GM20431 (cell line): ENCODE measurements around the gene MUC3A.
"Not testable (repeated sequence)": the region's sequence is repeated elsewhere in the genome, so short reads cannot be mapped to it uniquely, and the experiment has no call there.

Experiments
- in situ Hi-C: fragments of 300-500 bp; cut with MseI, MboI; formaldehyde crosslinking; loops from one replicate; pipeline ENCODE4 v1.15.0; 2020; ENCODE audit warnings: low sequenced_read_pairs; ENCODE audit not compliant: unreplicated experiment

Gene MUC3A

DNA sequence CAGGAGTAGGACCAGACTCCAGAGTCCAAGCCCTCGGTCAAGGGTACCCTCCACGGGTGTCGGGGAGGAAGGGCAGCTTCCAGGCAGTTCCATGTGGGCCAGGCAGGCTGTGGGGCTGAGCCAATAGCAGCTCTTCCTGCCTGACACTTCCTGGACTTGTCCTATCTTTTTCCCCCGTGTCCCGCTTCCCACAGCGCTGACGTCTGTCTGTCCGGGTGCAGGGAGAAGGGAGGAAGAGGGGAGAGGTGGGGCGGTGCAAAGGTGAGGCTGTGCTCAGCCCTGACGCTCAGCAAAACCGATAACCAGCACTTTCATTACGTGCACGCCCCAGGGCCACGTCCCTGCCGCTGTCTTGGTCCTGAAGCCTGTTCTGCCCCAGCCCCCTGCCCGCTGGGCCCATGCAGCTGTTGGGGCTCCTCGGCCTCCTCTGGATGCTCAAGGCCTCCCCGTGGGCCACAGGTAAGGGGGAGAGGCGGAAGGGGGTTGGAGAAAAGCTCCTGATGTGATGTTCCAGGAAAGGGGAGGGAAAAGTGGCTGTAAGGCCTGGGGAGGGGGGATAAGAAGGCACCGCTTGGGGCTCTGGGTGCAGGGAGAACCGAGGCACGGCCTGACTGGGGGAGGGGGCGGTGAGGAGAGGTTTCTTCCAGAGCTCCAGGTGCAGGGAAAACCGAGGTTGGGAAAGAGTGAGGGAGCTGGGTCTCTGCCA lies at the start of gene MUC3A:
TSS of gene MUC3A (plus strand) at position 308 of the 706 bp plus-strand sequence. CDS start at position 399, 91 bp downstream.
- in situ Hi-C loops, result no loop called here

- in situ Hi-C loops, result loop anchor here (10.0 kb wide), 1 partner anchor 154 kb away; no protein-coding TSS in a partner anchor
Measured at GRCh38 chr7:100900978-100901377, 48.4 kb upstream of the MUC3A start.

DNA sequence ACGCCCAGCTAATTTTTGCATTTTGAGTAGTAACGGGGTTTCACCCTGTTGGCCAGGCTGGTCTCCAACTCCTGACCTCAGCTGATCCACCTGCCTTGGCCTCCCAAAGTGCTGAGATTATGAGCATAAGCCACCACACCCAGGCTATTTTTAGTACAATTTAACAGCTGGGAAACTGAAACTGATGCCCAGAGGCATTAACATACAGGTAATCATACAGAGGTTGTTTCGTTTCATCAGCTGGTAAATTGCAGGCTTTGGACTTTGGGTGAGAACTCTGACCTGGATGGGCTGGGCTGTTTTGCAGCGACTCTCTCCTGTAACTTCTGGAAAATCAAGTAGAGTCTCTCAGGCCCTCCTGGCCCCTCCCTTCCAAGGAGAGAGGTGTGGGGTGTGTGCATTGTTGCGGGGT lies 47.4 kb upstream of the MUC3A start:
- in situ Hi-C loops, result loop anchor here (10.0 kb wide), 1 partner anchor 153 kb away; no protein-coding TSS in a partner anchor

DNA sequence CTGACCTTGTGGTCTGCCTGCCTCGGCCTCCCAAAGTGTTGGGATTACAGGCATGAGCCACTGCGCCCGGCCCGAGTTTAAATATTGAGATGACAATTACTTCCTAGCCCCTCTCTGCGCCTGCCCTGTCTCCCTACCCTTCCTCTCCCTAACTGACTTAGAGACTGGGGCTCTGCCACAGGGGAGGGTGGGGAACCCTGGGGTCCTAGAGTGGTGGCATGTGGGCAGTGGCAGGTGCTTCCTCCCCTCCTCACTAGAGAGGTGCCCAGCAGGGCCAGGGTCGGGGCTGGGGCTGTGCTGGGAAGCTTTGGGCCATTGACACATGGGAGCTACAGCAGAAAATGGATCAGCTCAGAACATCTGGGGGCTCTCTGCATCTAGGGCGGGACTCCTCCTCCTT lies 46.7 kb upstream of the MUC3A start:
- in situ Hi-C loops, result loop anchor here (10.0 kb wide), 1 partner anchor 152 kb away; no protein-coding TSS in a partner anchor

GRCh38 chr7:100908512-100908911 lies 40.8 kb upstream of the MUC3A start:
- in situ Hi-C loops, result loop anchor here (10.0 kb wide), 1 partner anchor 146 kb away; no protein-coding TSS in a partner anchor

- in situ Hi-C loops, result not testable (repeated sequence)
Measured at GRCh38 chr7:100910443-100910842, 38.9 kb upstream of the MUC3A start.

- in situ Hi-C loops, result no loop called here
Measured at GRCh38 chr7:100911484-100911883, 37.9 kb upstream of the MUC3A start.

GRCh38 chr7:100914208-100914878 lies 35.0 kb upstream of the MUC3A start:
- in situ Hi-C loops, result no loop called here

DNA sequence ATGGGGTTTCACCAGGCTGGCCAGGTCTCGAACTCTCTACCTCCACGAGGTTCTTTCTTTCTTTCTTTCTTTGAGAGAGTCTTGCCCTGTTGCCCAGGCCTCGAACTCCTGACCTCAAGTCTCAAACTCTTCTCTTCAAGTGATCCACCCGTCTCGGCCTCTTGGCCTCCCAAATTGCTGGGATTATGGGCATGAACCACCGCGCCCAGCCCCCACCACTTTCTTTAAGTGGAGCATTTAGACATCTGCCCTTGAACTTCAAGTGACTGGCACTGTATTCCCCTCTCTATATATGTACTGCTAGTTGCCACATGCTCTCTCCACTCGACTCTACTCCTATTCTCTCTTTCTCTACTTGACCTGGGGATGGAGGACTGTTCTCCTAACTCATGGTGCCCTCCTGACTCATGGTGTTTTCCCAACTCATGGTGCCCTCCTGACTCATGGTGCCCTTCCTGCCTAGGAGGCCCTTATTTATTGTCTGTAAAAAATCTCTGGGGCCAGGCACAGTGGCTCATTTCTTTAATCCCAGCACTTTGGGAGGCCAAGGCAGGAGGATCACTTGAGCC lies 34.4 kb upstream of the MUC3A start:
- in situ Hi-C loops, result no loop called here

GRCh38 chr7:100919335-100919734 lies 30.0 kb upstream of the MUC3A start:
- in situ Hi-C loops, result not testable (repeated sequence)

- in situ Hi-C loops, result not testable (repeated sequence)
Measured at GRCh38 chr7:100919779-100920437, 29.4 kb upstream of the MUC3A start.

- in situ Hi-C loops, result no loop called here
Measured at GRCh38 chr7:100921039-100921438, 28.3 kb upstream of the MUC3A start.

- in situ Hi-C loops, result not testable (repeated sequence)
Measured at GRCh38 chr7:100923616-100924015, 25.7 kb upstream of the MUC3A start.

- in situ Hi-C loops, result no loop called here
Measured at GRCh38 chr7:100929808-100930174, 19.5 kb upstream of the MUC3A start.

DNA sequence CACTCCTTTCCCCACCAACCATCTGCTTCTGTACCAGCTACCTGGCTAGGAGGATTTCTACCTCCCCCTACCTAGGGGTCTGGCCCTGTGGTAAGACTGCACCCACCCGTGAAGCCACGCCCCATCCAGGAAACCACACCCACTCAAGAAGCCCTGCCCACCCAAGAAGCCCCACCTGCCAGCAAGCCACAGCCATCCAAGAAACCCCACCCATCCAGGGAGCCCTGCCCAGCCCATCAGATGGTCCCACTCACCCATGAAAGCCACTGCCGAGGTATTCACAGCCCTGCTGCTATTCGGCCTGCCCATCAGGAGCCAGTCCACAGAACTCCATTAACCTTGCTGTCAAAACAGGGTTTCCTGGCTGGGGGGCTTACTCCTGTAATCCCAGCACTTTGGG lies 15.6 kb upstream of the MUC3A start:
- in situ Hi-C loops, result no loop called here

DNA sequence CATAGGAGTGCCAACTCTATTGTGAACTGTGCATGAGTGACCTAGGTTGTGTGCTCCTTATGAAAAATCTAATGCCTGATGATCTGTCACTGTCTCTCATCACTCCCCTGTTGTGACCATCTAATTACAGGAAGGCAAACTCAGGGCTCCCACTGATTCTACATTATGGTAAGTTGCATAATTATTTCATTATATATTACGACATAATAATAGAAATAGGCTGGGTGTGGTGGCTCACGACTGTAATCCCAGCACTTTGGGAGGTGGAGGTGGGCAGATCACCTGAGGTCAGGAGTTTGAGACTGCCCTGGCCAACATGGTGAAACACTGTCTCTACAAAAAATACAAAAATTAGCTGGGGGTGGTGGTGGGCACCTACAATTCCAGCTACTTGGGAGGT lies 14.0 kb upstream of the MUC3A start:
- in situ Hi-C loops, result not testable (repeated sequence)

- in situ Hi-C loops, result not testable (repeated sequence)
Measured at GRCh38 chr7:100936167-100936566, 13.2 kb upstream of the MUC3A start.

DNA sequence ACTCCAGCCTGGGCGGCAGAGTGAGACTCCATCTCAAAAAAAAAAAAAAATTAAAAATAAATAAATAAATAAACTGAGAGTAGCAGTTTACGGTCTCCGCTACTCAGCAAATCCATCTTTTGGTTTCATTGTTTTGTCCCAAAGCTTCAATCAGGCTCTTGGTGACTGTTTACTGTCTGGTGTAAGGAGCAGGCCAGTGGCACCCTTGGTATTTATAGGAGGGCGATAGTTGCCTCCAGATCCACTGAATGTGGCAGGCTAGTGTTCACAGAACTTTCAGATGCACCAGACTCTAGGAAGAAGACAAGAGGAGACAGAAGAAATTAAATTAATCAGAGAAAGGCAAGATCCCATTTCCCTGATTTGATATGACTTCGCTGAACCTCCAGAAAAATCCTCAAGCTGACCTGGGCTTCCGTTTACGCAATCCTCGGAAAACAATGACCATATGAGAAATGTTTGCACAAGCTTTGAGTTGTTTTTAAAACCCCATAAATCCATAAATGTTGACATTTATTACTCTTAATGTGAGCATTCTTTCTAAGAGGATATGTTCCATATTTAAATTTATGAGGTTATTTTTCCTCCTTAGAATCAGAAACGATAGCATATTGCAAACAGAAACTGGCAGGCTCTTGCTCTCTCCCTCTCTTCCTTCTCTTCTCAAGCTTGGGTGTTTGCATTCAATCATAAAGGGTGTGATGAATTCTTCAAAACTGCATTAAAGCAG lies 7.1 kb upstream of the MUC3A start:
- in situ Hi-C loops, result no loop called here

DNA sequence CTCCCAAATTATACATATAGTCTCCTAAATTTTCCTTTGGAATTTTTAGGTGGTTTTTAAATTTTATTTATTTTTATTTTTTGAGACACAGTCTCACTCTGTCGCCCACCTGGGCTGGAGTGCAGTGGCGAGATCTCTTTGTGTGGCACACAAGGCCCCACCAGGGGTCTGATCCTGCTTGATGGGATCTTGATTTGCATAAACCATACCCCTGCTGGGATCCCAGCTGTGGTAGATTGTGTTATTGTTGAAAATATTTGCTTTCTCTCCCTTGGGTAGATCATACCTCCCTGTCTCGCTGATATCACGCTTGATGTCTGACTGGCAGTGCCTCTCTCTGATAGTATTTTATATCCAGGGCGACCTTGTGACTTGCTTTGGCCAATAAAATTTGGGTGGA lies 5.6 kb upstream of the MUC3A start:
- in situ Hi-C loops, result no loop called here

- in situ Hi-C loops, result no loop called here
Measured at GRCh38 chr7:100944138-100944537, 5.2 kb upstream of the MUC3A start.
